ENCODE data around the gene CAMTA1.

Gene CAMTA1

GRCh38 chr1:6880951-6881690 lies 95.9 kb downstream of the CAMTA1 start:
- DNase-seq: no peak

- DNase-seq: no peak
Observed at GRCh38 chr1:6882414-6882813, 97.2 kb downstream of the CAMTA1 start.

- DNase-seq: no peak
Observed at GRCh38 chr1:6884652-6885153, 99.4 kb downstream of the CAMTA1 start.

- DNase-seq: no peak
Observed at GRCh38 chr1:6885426-6885825, 100.2 kb downstream of the CAMTA1 start.

GRCh38 chr1:6886523-6886922 lies 101.3 kb downstream of the CAMTA1 start:
- DNase-seq: no peak

- no peak for DNase-seq
Observed at GRCh38 chr1:6888268-6888667, 103.0 kb downstream of the CAMTA1 start.

- DNase-seq: no peak
Observed at GRCh38 chr1:6888870-6889269, 103.6 kb downstream of the CAMTA1 start.

GRCh38 chr1:6889875-6890480 lies 104.7 kb downstream of the CAMTA1 start:
- DNase-seq: no peak

GRCh38 chr1:6890686-6891085 lies 105.4 kb downstream of the CAMTA1 start:
- no peak for DNase-seq

- no peak for DNase-seq
Observed at GRCh38 chr1:6891781-6892579, 106.7 kb downstream of the CAMTA1 start.

GRCh38 chr1:6893388-6893787 lies 108.1 kb downstream of the CAMTA1 start:
- DNase-seq: no peak

- DNase-seq: no peak
Observed at GRCh38 chr1:6897138-6897537, 111.9 kb downstream of the CAMTA1 start.

GRCh38 chr1:6898974-6899539 lies 113.8 kb downstream of the CAMTA1 start:
- DNase-seq: no peak

- DNase-seq: no peak
Observed at GRCh38 chr1:6899621-6900020, 114.4 kb downstream of the CAMTA1 start.

GRCh38 chr1:6902153-6902552 lies 116.9 kb downstream of the CAMTA1 start:
- no peak for DNase-seq

GRCh38 chr1:6904476-6905170 lies 119.4 kb downstream of the CAMTA1 start:
- DNase-seq: no peak

GRCh38 chr1:6905331-6905730 lies 120.1 kb downstream of the CAMTA1 start:
- DNase-seq: no peak

- no peak for DNase-seq
Observed at GRCh38 chr1:6905790-6906189, 120.5 kb downstream of the CAMTA1 start.

- no peak for DNase-seq
Observed at GRCh38 chr1:6906783-6907182, 121.5 kb downstream of the CAMTA1 start.

- no peak for DNase-seq
Observed at GRCh38 chr1:6907201-6907600, 121.9 kb downstream of the CAMTA1 start.

GRCh38 chr1:6907676-6908434 lies 122.6 kb downstream of the CAMTA1 start:
- no peak for DNase-seq

GRCh38 chr1:6909401-6909800 lies 124.1 kb downstream of the CAMTA1 start:
- DNase-seq: no peak
